GM21515 (cell line): ENCODE data around the gene LRIG1.
A peak's percentile ranks its signal among the peaks of the same experiment; 100 is the strongest.

Source experiments
- ATAC-seq: cut with Tn5 transposase; IDR thresholded peaks from one replicate; pipeline ENCODE4 v1.9.1; 2021; ENCODE audit not compliant: unreplicated experiment

Gene LRIG1

GRCh38 chr3:66392512-66392911 lies 108.3 kb downstream of the LRIG1 start:
- no peak for ATAC-seq

- ATAC-seq: peak; percentile 34
These were observed 110.8 kb downstream of the LRIG1 start for GRCh38 chr3:66390013-66390412.

GRCh38 chr3:66386925-66387650 lies 113.7 kb downstream of the LRIG1 start:
- ATAC-seq: peak; percentile 41

GRCh38 chr3:66386011-66386924 lies 114.6 kb downstream of the LRIG1 start:
- peak; percentile 85 for ATAC-seq

GRCh38 chr3:66385066-66385465 lies 115.8 kb downstream of the LRIG1 start:
- ATAC-seq: no peak

GRCh38 chr3:66383998-66384745 lies 116.7 kb downstream of the LRIG1 start:
- ATAC-seq: no peak

- no peak for ATAC-seq
These were observed 117.8 kb downstream of the LRIG1 start for GRCh38 chr3:66383023-66383422.

GRCh38 chr3:66382142-66382541 lies 118.7 kb downstream of the LRIG1 start:
- no peak for ATAC-seq

GRCh38 chr3:66381626-66382025 lies 119.2 kb downstream of the LRIG1 start:
- ATAC-seq: no peak

- ATAC-seq: no peak
These were observed 120.5 kb downstream of the LRIG1 start for GRCh38 chr3:66380200-66380932.

- ATAC-seq: no peak
These were observed 121.3 kb downstream of the LRIG1 start for GRCh38 chr3:66379565-66379964.

GRCh38 chr3:66378256-66378655 lies 122.6 kb downstream of the LRIG1 start:
- no peak for ATAC-seq

- ATAC-seq: no peak
These were observed 123.0 kb downstream of the LRIG1 start for GRCh38 chr3:66377800-66378199.

GRCh38 chr3:66376568-66376967 lies 124.3 kb downstream of the LRIG1 start:
- ATAC-seq: no peak

- ATAC-seq: no peak
These were observed 128.0 kb downstream of the LRIG1 start for GRCh38 chr3:66372681-66373350.

GRCh38 chr3:66371432-66371831 lies 129.4 kb downstream of the LRIG1 start:
- no peak for ATAC-seq

- ATAC-seq: no peak
These were observed 130.6 kb downstream of the LRIG1 start for GRCh38 chr3:66370179-66370578.

- ATAC-seq: no peak
These were observed 132.8 kb downstream of the LRIG1 start for GRCh38 chr3:66367979-66368378.

GRCh38 chr3:66366747-66367146 lies 134.1 kb downstream of the LRIG1 start:
- no peak for ATAC-seq

- ATAC-seq: no peak
These were observed 135.7 kb downstream of the LRIG1 start for GRCh38 chr3:66365080-66365479.
